Right ventricle myocardium inferior (tissue), 1 donor: Measurements from ENCODE around the gene NACAD. TPM values are rescaled to one million over a fixed set of nuclear protein-coding genes. Genes with fewer than 3 reads are reported as not detected.

ENCODE experiments used
- ATAC-seq: fragments of 200-7000 bp; cut with Tn5 transposase; one replicate; pipeline ENCODE4 v1.9.1; 2020; ENCODE audit warnings: mild to moderate bottlenecking, moderate library complexity
- DNase-seq: peaks from one replicate; pipeline ENCODE4 v3.0.0; 2021; ENCODE audit errors: missing footprints
- intact Hi-C: fragments of 100-400 bp; cut with DNase I; formaldehyde crosslinking; loops from one replicate; pipeline ENCODE4 v1.11.0; 2022
- total RNA-seq: library from RNA; stranded (reverse); fragmentation: NEBNext Ultra II Directional; extraction: Animal tissue kit (Norgen Biotek cat#: 25700); gene quantifications from one replicate; pipeline ENCODE4 v1.2.1, GENCODE V29; 2021
- donor health status: DM: no; HTN: yes; CAD: no; lungs with severe emphysema.

NACAD gene
- total RNA-seq, 1 donor from 2014 or later, result 6.0 TPM

GRCh38 chr7:45082031-45082830, 6.5 kb downstream of the NACAD start:
- DNase-seq (no peak), ATAC-seq (peak; percentile 15)
- intact Hi-C loops, result no loop called here

GRCh38 chr7:45081670-45081974, 7.1 kb downstream of the NACAD start:
- intact Hi-C loops, result no loop called here
- ATAC-seq, result no peak

GRCh38 chr7:45080958-45081669, 7.7 kb downstream of the NACAD start:
- intact Hi-C loops, result no loop called here
- DNase-seq (no peak), ATAC-seq (no peak)

More at GRCh38 chr7:45081670-45081974, 7.1 kb downstream of the NACAD start:
- no peak for DNase-seq

- intact Hi-C loops, result no loop called here
- no peak for DNase-seq
- ATAC-seq, result peak; percentile 2
These were observed 8.4 kb downstream of the NACAD start for GRCh38 chr7:45080265-45080957.

GRCh38 chr7:45078125-45078681, 10.6 kb downstream of the NACAD start:
- intact Hi-C loops, result no loop called here
- ATAC-seq, result no peak
- DNase-seq, result no peak

GRCh38 chr7:45077579-45077978, 11.2 kb downstream of the NACAD start:
- intact Hi-C loops, result no loop called here
- DNase-seq, result no peak
- no peak for ATAC-seq

GRCh38 chr7:45076946-45077345, 11.8 kb downstream of the NACAD start:
- intact Hi-C loops, result no loop called here
- no peak for ATAC-seq
- DNase-seq, result no peak

- ATAC-seq, result no peak
- intact Hi-C loops, result no loop called here
These were observed 12.6 kb downstream of the NACAD start for GRCh38 chr7:45075871-45076796.

GRCh38 chr7:45075355-45075644, 13.5 kb downstream of the NACAD start:
- ATAC-seq (no peak), DNase-seq (no peak)
- intact Hi-C loops, result no loop called here

More at GRCh38 chr7:45075871-45076796, 12.6 kb downstream of the NACAD start:
- no peak for DNase-seq

GRCh38 chr7:45074528-45075354, 14.0 kb downstream of the NACAD start:
- ATAC-seq, result no peak
- DNase-seq, result no peak
- intact Hi-C loops, result no loop called here

- intact Hi-C loops, result no loop called here
- DNase-seq (peak; percentile 80), ATAC-seq (peak; percentile 87)
These were observed 14.8 kb downstream of the NACAD start for GRCh38 chr7:45073786-45074527.

GRCh38 chr7:45073031-45073785, 15.6 kb downstream of the NACAD start:
- DNase-seq (peak; percentile 60), ATAC-seq (no peak)
- intact Hi-C loops, result no loop called here

GRCh38 chr7:45072131-45073030, 16.4 kb downstream of the NACAD start:
- DNase-seq (peak; percentile 42), ATAC-seq (no peak)
- intact Hi-C loops, result no loop called here

- no peak for DNase-seq
- intact Hi-C loops, result no loop called here
- ATAC-seq, result no peak
These were observed 17.2 kb downstream of the NACAD start for GRCh38 chr7:45071528-45071927.

- DNase-seq (no peak), ATAC-seq (no peak)
- intact Hi-C loops, result no loop called here
These were observed 18.5 kb downstream of the NACAD start for GRCh38 chr7:45070254-45070642.
